UCSD-AML1 (cell line): Measurements from ENCODE around the gene IRF8.

Source experiments
- DNase-seq: peaks from one replicate; lab custom pipeline; 2025; ENCODE audit not compliant: unreplicated experiment; lab: John Stamatoyannopoulos, UW

Gene IRF8

DNA sequence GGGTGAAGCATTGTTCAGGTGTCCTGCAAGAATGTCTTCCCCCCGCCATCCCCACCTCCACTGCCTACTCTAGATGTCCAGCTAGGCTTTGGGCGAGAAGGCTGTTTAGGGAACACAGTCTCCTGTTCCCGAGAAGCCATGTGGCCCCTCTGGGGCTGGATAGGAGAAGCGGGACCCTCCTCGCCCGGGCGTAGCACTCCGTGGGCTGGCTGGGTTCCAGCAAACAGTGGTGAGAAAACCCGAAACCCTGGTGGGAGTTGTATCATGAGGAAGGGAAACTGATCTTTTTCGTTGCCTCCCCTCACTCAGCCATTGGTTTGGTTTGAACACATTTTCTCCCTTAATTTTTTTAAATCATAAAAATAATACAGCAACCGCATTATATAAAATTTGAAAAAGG, 56.6 kb downstream of the IRF8 start:
- DNase-seq: no peak

GRCh38 chr16:85956426-85956825, 57.5 kb downstream of the IRF8 start:
- no peak for DNase-seq

DNA sequence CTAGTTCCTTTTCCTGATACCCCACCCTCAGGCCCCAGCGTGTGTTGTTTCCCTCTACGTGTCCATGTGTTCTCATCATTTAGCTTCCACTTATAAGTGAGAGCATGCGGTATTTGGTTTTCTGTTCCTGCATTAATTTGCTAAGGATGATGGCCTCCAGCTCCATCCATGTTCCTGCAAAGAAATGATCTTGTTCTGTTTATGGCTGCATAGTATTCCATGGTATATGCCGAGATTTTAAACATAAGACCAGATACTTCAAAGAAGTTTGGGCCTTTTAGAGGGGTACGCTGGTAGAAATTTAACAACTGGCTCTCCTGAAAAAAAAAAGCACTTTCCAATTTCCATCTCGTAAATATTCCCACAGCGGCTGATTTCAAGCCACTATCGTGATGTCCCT, 59.8 kb downstream of the IRF8 start:
- no peak for DNase-seq

GRCh38 chr16:85959686-85960085, 60.7 kb downstream of the IRF8 start:
- no peak for DNase-seq

DNA sequence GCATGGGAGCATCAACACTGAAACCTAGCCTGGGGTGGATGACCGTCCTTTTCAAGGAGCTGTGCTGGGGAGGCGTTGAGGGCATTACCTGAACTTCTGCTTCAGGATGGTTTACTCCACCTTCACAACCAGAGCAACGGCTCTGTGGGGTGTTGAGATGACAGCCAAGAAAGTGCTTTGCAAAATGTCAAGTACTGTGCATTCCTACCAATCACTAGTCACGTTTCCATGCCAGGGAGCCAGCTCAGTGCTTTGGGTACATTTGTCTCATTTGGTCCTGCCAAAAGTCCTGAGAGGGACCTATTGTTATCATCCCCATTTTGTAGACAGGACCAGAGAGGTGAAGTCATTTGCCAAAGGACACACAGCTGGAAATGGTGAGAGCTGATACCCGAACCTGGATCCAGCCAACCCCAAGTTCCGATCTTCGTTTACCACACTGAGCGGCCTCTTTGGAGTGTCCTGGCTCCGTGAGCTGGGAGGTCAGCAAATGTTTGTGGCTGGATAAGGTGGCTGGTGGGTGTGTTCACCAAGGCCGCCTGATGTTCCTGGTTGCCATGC, 61.6 kb downstream of the IRF8 start:
- no peak for DNase-seq

GRCh38 chr16:85961988-85962915, 63.3 kb downstream of the IRF8 start:
- no peak for DNase-seq

DNA sequence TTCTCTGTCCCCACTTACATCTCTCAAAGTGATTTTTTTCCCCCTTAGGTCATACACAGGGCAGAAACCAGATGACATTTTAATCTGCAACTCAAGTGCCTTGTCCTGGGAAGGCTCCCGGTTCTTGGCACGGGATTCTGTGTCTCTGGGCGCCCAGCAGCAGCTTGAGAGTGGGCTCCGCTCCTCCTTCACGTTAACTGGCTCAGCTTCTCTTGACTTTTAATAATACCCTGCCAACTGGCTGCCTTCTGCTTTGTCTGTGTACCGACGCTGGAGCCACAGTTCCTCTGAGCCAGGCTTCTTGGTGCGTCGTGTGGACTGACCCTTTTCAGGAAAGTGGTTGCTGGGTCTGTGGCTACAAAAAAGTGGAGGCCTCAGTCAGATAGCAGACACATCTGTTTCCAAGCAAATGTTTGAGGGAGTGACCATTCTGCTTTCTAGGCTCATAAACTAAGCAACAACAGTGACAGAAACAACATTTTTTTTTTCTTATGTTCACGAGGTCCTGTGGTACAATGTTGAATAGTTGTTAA, 64.9 kb downstream of the IRF8 start:
- no peak for DNase-seq

GRCh38 chr16:85965125-85965524, 66.2 kb downstream of the IRF8 start:
- DNase-seq: no peak

- DNase-seq: no peak
Measured at GRCh38 chr16:85967111-85967510, 68.1 kb downstream of the IRF8 start.

- DNase-seq: no peak
Measured at GRCh38 chr16:85968041-85968920, 69.3 kb downstream of the IRF8 start.

GRCh38 chr16:85969159-85969558, 70.2 kb downstream of the IRF8 start:
- DNase-seq: no peak

GRCh38 chr16:85969591-85969990, 70.6 kb downstream of the IRF8 start:
- DNase-seq: no peak

- DNase-seq: no peak
Measured at GRCh38 chr16:85970016-85970733, 71.2 kb downstream of the IRF8 start.

- DNase-seq: no peak
Measured at GRCh38 chr16:85970738-85971137, 71.8 kb downstream of the IRF8 start.
